ENCODE data around the gene OSBPL1A. TPM values are rescaled to one million over a fixed set of nuclear protein-coding genes. Genes with fewer than 3 reads are reported as not detected.

Gene OSBPL1A
- polyA plus RNA-seq, 3 donors = 13.4 to 79.5 (median 49.5) TPM

DNA sequence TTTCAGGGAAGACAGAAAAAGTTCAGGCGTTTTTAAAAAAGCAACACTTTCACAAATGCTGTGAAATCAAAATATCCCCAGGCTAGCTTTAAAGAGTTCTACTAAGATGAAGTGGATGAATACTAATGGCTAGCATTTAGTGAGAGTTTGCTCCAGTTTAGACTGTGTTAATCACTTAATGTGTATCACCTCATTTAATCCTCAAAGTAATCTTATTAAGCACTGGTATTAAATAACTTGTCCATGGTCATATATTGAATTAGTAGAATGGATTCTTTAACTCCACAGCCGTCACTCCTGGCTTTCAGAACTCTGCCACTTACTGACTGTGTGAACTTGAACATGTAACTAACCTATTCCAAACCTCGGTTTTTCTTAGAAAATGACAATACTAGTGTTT lies 192.7 kb downstream of the OSBPL1A start:
- no peak overlapping the region for H3K27ac ChIP-seq (ENCODE audit: low read depth, low read length)
- WGBS, 3 donors = 90 to 95% (median 91%) methylated on average over 3 of the region's 3 CpGs

DNA sequence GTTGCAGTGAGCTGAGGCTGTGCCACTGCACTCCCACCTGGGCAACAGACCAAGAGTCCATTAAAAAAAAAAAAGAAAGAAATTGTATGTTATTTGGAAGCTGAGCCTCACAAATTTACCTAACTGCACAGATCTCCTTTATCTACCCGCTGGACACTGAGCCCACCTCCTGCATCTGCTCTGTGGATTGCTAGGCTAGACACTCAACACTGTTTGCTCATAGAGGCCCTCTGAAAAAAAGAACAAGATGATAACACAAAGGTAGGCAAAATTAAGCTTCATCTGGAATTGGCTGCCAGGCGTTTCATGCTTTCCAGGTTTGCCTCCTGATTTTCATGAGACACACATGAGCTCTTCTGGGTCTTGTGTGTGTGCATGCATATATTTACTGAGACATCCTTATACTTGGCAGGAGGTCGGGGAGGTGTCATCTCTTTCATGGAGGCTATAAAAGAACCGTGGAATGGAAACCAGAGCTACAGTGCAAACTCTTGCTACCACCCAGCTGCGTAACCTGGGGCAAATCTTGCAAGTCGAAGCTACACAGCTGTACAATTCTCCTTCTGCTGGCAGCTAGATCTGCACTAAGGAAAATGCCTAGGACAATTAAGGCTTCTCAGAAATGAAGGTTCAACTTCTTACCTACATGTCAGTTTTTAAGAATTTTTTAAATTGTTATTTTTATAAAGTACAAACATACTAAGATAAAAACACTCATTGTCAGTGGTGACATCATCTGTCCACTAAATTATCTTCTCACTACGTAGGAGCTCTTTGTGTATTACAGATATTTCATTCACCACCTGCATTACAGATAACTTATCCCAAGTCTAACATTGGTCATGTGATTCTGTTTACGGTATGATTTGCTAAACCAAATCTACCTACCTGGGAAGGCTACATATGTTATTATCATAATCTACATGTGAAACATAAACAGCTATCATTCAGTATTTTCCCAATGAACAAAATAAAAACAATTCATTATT lies 195.6 kb downstream of the OSBPL1A start:
- H3K27ac ChIP-seq (ENCODE audit: low read depth, low read length) = no peak overlapping the region
- 51 to 90% (median 88%) methylated on average over 8 of the region's 8 CpGs for WGBS, 3 donors

DNA sequence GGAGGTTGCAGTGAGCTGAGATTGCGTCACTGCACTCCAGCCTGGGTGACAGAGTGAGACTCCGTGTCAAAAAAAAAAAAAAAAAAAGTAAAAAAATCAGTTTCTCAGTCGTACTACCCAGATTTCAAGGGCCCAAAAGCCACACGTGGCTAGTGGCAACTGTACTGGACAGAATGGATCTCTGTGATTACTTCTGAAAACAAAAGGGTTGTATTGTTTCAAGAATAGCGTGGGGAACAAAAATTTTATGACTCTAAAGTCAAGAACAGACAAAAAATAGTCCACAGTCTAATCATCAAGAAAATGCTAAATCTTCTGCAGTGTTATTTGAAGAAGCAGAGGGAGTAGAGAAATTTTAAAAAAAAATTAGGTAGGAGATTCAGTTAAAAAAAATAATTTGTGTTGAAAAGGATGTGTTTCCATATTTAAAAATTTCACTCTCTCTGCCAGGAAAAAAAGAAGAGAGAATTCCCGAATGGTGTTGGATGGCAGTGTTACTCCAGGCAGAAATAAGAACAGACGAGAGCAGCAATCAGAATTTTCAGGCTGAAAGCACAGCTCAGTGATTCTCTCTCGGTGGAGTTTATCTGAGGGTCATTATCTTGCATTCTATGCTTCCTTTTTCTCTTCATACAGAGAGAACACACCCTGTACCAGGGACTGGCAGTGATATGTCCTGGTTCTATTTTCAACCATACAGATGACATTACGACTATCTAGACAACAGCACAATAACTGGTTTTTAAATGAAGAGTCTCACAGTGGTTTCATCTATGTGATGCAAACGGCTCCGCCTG lies 196.9 kb downstream of the OSBPL1A start:
- WGBS, 3 donors = 73 to 88% (median 73%) methylated on average over 11 of the region's 11 CpGs
- no peak overlapping the region for H3K27ac ChIP-seq (ENCODE audit: low read depth, low read length)

DNA sequence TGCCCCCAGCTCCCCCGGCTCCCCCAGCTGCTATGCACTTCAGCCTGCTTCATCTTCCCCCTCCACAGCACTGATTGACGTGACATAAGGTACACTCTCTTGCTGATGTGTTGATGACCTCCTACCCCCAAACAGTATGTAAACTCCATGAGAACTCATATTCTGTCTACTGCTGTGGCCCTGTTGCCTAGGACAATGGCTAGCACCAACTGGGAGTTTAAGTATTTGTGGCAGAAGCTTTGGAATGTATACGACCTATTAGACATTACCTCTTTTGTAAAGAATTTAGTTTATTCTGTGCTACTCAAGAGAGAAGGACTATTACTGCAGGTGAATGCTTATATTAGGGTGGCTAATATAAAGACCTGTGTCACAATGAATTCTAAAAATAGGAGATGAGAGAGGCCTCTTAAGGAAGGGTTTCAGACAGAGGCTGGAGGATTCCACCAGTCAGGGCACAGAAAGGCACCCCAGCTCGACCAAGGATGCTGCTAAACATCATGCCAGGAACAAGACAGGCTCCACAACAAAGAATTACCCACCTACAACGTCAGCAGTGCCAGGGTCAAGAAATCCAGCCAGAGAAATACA lies 198.2 kb downstream of the OSBPL1A start:
- no peak overlapping the region for H3K27ac ChIP-seq (ENCODE audit: low read depth, low read length)
- 82 to 87% (median 87%) methylated on average over 5 of the region's 5 CpGs for WGBS, 3 donors

DNA sequence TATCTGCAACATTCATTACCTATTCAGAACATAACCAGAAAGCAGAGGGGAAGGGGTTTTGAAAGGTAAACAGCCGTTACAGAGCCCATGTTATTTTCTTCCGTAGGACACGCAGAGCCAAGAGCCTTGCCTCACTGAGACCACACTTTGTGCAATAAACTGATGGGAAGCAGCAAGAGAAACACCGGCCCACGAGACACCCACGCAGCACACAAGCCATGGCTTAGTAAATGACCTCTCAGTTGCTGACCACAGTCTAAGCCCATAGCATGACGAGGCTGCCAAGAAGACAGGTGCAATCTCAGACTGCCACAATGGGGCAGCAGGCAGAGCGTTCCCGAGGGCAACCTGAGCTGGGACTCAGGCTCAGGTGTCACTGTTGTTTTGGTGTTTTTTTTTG lies 199.2 kb downstream of the OSBPL1A start:
- no peak overlapping the region for H3K27ac ChIP-seq (ENCODE audit: low read depth, low read length)
- 49 to 91% (median 57%) methylated on average over 9 of the region's 9 CpGs for WGBS, 3 donors

DNA sequence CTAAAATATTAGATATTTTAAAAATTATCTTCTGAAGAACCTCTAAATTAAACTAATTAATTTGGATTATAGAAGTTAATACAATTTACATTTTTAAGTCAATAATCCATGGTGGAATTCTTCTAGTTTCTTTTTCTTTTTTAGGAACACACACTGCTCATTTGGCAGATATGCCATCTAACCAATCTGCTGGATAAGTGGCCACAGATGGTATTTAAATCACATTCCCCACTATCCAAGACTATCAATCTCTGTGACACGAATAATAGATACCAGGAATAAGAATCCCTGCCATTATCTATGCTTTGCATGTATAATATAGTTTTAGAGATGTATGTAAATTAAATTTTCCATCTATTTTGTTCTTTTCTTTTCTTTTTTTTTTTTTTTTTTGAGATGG lies 200.2 kb downstream of the OSBPL1A start:
- H3K27ac ChIP-seq (ENCODE audit: low read depth, low read length) = no peak overlapping the region
- WGBS, 3 donors = 87 to 97% (median 91%) methylated on average over 1 of the region's 1 CpG

DNA sequence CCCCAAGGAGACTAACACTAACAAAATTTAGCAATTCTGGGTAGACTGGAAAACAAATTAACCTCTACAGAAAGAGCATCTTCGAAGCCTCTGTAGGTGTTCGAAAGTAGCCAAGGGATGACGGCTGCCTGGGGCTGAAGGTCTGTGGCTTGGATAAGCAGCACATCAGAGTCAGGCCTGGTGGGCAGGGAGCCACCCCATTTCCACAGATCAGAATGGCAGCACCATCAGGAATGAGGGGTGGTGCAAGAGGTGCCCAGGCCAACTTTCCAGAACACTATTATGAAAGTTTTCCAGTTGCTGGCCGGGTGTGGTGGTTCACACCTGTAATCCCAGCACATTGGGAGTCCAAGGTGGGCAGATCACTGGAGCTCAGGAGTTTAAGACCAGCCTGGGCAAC lies 200.9 kb downstream of the OSBPL1A start:
- WGBS, 3 donors = 86 to 94% (median 89%) methylated on average over 4 of the region's 4 CpGs
- no peak overlapping the region for H3K27ac ChIP-seq (ENCODE audit: low read depth, low read length)

DNA sequence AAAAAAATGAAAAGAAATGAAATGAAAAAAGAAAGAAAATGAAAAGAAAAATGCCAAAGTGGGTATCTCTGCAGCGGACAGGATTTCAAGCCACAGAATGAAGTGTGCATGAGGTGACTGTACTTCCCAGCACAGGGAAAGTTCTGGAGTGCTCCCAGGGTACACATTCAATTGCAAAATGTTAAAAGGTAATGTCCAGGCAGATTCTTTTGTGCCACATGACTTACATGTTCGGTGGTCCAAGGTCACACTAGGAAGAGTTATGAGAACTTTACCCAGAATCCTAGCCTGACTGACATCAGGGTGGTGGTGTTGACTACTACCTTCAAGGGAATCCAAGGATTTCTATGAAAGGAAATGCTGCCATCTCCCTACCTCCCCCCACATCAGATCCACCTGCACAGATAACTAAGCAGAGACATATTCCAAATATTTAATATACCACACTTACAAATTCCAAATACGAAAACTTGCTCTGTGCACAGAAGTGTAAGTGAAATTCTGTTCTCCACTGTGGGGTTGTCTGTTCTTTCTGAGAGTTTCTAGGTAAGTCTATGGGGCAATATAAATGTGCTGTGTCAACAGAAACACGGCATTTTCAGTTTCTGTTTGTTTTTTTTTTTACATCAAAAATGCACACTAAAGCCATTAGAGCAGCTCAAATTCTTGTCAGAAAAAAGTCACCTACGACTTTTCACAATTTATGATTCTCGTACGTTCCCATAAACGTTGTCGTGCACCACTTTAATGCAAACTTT lies 202.1 kb downstream of the OSBPL1A start:
- WGBS, 3 donors = 85 to 90% (median 90%) methylated on average over 9 of the region's 9 CpGs

DNA sequence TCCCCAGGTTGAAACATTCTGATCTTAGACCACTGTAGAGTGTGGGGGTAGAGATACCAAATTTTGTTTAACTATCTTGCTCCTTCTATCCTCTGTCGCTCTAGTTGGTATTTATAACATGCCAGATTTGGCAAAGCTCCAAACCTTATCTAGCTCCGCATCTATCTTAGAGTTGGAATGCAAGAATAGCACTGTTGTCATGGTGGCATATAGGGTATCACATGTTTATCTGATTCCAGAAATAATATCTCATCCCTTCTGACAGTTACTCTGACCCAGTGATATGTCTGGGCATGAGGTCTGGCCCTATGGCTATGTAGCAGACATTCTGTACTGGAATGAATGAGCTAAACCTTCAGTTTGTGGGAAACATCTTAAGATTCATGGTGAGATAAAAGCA lies 207.0 kb downstream of the OSBPL1A start:
- H3K27ac ChIP-seq (ENCODE audit: low read depth, low read length) = no peak overlapping the region
- WGBS, 3 donors = 76 to 85% (median 83%) methylated on average over 2 of the region's 2 CpGs

More for the DNA sequence above, 202.1 kb downstream of the OSBPL1A start:
- no peak overlapping the region for H3K27ac ChIP-seq (ENCODE audit: low read depth, low read length)

DNA sequence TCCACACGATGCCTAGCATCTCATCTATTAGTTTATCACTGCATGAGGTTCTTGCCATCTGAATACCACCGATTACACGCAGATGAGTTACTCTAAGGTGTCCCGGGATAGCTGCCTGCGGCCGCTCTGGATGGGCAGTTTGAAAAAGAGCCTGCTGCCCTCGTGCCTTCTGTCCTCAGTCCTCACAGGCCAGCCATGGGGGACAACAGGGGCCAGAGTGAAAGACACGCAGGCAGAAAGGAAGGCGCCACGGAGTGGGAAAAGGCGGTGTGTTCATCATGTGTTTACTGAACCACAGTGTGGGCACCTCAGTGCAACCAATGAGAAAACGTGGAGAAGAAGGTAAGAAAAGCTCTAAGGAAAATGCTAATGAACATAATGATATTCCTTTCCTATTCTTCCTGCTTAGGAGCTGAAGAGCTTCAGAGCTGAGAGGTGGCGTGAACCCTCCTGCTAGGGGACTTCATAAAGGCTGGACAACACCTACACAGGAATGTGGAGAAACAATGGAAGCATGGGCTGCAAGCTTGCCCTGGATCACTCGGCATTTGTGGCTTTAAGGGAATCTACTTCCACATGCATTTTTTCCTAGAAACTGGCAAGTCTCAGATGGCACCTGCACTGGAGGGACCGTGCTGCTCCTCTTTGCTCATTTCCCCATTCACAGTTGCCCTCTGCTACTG lies 207.8 kb downstream of the OSBPL1A start:
- H3K27ac ChIP-seq (ENCODE audit: low read depth, low read length) = no peak overlapping the region
- WGBS, 3 donors = 94% methylated on average over 15 of the region's 15 CpGs

DNA sequence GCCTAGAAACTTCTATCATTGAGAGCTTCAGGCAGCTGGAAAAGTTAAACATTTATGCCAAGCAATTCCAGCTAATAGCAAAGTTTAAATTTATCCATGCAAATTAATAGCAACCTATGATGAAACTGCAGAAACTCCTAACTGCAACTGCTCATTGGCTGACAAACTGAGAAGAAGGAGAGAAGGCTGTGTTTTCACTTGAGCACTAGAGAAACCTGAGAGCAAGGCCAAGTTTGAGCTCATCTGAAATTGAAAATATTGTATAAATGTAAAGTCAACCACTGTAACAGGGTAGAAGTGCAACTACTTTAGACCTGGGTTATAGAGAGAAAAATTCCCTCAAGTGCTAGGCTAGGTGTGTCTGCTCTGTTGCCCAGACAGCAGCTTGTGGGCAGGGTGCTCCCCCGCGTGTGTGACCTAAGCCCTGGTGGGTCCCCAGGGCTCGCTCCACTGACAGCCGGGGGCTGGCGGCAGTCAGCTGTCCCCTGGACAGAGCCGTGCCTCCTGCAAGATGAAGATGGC lies 208.6 kb downstream of the OSBPL1A start:
- H3K27ac ChIP-seq (ENCODE audit: low read depth, low read length) = no peak overlapping the region
- 58 to 75% (median 64%) methylated on average over 6 of the region's 6 CpGs for WGBS, 3 donors

DNA sequence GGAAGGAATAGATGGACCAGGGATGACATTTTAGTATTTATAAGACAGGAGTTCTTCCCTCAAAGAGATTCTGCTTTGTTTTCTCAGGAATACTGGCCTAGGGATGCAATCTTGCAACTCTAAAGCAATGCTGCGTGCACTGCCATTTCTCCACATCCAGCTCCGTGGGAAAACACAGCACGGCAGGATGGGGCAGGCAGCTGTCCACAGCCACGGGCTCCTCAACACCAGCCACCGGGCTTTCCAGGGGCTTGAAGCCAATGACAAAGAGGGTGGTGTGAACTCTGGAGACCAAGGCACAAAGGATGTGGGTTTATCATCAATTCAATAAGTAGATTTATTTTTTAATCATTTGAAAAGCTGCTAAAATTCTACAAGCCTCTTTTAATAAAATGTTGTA lies 209.5 kb downstream of the OSBPL1A start:
- no peak overlapping the region for H3K27ac ChIP-seq (ENCODE audit: low read depth, low read length)
- WGBS, 3 donors = 64 to 85% (median 73%) methylated on average over 5 of the region's 5 CpGs

DNA sequence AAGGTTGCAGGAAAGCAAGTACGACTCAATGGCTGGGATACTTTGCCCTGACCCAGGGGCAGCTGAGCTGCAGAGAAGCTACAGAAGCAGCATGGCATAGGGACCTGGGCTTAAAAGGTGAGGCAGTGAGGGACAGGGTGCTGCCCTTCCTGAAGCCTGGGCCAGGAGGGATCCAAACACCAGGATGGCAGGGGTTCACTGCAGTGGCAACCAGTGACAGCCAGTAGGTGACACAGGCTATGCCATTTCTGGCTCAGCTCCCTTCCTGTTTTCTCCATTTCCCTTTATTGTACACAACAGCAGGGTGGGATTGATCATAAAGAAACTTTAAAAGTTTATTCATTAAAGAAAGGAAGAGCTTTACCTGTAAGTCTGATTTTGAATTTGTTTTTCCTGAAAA lies 209.9 kb downstream of the OSBPL1A start:
- WGBS, 3 donors = 69 to 84% (median 70%) methylated on average over 1 of the region's 1 CpG

DNA sequence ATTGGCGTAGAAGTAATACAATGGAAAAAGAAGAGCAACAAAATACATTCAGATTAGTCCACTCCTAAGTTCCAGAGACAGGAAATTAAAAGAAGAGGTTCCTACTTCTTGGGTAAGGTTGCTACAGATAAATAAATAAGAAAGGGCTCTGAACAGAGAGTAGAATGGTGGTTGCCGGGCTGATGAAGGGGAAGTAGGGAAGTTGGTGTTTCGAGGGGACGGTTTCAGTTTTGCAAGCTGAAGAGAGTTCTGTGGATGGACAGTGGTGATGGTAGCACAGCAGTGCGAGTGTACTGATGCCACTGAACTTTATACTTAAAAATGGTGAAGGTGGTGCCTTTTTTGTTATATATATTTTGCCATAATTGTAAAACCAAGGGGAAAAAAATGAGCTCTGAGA lies 210.6 kb downstream of the OSBPL1A start:
- H3K27ac ChIP-seq (ENCODE audit: low read depth, low read length) = no peak overlapping the region
- 66 to 93% (median 75%) methylated on average over 5 of the region's 5 CpGs for WGBS, 3 donors

More for the DNA sequence above, 209.9 kb downstream of the OSBPL1A start:
- no peak overlapping the region for H3K27ac ChIP-seq (ENCODE audit: low read depth, low read length)

DNA sequence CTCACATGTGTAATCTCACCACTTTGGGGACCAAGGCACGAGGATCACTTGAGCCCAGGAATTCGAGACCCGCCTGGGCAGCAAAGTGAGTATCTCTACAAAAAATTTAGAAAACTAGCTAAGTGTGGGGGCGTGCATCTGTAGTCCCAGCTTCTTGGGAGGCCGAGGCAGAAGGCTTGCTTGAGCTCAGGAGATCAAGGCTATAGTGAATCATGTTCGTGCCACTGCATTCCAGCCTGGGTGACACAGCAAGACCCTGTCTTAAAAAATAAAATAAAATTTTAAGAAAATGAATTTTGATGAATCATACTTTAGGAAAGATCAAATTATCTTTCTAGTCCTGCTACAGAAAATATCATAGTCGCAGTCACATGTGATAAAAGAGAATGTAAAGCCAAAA lies 211.8 kb downstream of the OSBPL1A start:
- no peak overlapping the region for H3K27ac ChIP-seq (ENCODE audit: low read depth, low read length)
- WGBS, 3 donors = 96% methylated on average over 7 of the region's 7 CpGs

DNA sequence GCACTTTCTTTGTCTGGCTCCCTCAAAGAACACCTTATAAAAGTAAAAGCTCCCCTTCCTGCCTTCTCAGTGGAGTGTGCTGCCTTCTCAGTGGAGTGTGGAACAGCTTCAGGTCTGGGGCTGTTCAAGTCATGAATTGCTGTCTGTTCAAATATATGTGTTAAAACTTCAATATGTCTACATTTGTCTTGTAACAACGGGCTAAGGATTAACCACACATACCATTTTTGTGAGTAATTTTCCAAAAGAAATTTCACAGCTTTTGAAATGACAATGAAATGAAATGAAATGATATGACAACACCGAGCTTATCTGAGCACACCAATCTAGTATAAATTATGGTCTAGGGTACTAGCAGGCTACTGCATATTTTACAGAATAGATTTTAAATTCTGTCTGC lies 215.8 kb downstream of the OSBPL1A start:
- 73 to 86% (median 79%) methylated on average over 2 of the region's 2 CpGs for WGBS, 3 donors

DNA sequence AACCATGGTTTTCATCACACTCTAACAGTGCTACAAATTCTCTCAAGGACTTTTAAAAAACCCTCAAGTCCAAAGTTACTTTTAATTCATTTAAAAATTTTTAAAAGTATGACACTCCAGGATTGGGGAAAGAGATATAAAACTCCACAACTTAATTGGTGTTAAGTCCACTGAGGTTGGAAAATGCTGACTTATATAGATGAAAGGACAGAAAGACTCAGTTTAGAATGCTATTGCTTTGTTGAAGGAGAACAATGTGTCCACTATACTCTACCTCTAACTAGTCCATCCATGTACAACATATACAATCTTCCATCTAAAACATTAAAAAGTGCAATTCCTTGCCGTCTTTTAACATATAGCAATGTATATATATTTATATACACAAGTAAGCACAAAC lies 217.6 kb downstream of the OSBPL1A start:
- no peak overlapping the region for H3K27ac ChIP-seq (ENCODE audit: low read depth, low read length)
- WGBS, 3 donors = 89 to 97% (median 93%) methylated on average over 1 of the region's 1 CpG

More for the DNA sequence above, 215.8 kb downstream of the OSBPL1A start:
- H3K27ac ChIP-seq (ENCODE audit: low read depth, low read length) = no peak overlapping the region
